GM19463 (cell line): Measurements from ENCODE around the gene MAPK4.

Source experiments
- ATAC-seq: cut with Tn5 transposase; IDR thresholded peaks from one replicate; pipeline ENCODE4 v1.9.1; 2021; ENCODE audit warnings: mild to moderate bottlenecking, moderate library complexity; ENCODE audit not compliant: unreplicated experiment

MAPK4 gene

GRCh38 chr18:50653402-50654093 lies 93.7 kb downstream of the MAPK4 start:
- ATAC-seq: no peak

- no peak for ATAC-seq
Observed at GRCh38 chr18:50654211-50654610, 94.3 kb downstream of the MAPK4 start.

GRCh38 chr18:50654658-50655550 lies 95.0 kb downstream of the MAPK4 start:
- no peak for ATAC-seq

- ATAC-seq: no peak
Observed at GRCh38 chr18:50656396-50656795, 96.5 kb downstream of the MAPK4 start.

- ATAC-seq: no peak
Observed at GRCh38 chr18:50656841-50657470, 97.1 kb downstream of the MAPK4 start.

GRCh38 chr18:50658601-50659000 lies 98.7 kb downstream of the MAPK4 start:
- ATAC-seq: no peak

GRCh38 chr18:50659091-50660003 lies 99.5 kb downstream of the MAPK4 start:
- ATAC-seq: no peak

- ATAC-seq: no peak
Observed at GRCh38 chr18:50661013-50661412, 101.1 kb downstream of the MAPK4 start.

- ATAC-seq: no peak
Observed at GRCh38 chr18:50662177-50662576, 102.3 kb downstream of the MAPK4 start.

- ATAC-seq: no peak
Observed at GRCh38 chr18:50662775-50663383, 103.0 kb downstream of the MAPK4 start.

- ATAC-seq: no peak
Observed at GRCh38 chr18:50663626-50664441, 103.9 kb downstream of the MAPK4 start.

GRCh38 chr18:50665015-50665414 lies 105.1 kb downstream of the MAPK4 start:
- no peak for ATAC-seq

- ATAC-seq: no peak
Observed at GRCh38 chr18:50665519-50665918, 105.6 kb downstream of the MAPK4 start.

GRCh38 chr18:50666536-50666935 lies 106.6 kb downstream of the MAPK4 start:
- no peak for ATAC-seq

GRCh38 chr18:50671376-50671775 lies 111.5 kb downstream of the MAPK4 start:
- no peak for ATAC-seq

GRCh38 chr18:50674307-50674980 lies 114.6 kb downstream of the MAPK4 start:
- no peak for ATAC-seq

- ATAC-seq: no peak
Observed at GRCh38 chr18:50675043-50675442, 115.2 kb downstream of the MAPK4 start.

- ATAC-seq: no peak
Observed at GRCh38 chr18:50678651-50679050, 118.8 kb downstream of the MAPK4 start.

- no peak for ATAC-seq
Observed at GRCh38 chr18:50679056-50679455, 119.2 kb downstream of the MAPK4 start.
